ENCODE results near the gene NDNF. TPM values are rescaled to one million over a fixed set of nuclear protein-coding genes. Genes with fewer than 3 reads are reported as not detected.

The NDNF gene
- total RNA-seq, 1 experiment from 2014 or later: 2.4 TPM

DNA sequence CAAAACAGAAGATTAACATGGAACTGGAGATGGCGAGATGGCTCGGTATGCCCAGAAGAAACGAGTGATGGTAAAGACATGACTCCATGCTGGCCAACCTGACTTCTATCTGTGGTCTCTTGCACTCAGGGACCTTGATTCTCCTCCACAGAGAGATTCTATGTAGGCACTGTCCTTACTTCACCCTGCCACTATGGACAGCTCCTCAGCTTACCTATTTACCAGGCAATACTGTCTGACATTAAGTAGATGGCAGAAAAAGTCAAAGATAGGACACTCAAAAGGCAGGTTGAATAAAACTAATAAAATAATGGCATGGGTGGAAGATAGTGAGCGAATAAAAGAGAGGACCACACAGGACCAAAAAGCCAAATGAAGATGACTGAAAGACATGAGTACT, 35.2 kb upstream of the NDNF start:
- Mint-ChIP-seq H3K36me3 (no peaks in the 10 kb centered on the region), H3K27ac (no peak overlapping the region), H3K27me3 (ENCODE audit: low read depth) (no peaks in the 10 kb centered on the region), H3K4me3 (no peak overlapping the region), H3K9me3 (no peaks in the 10 kb centered on the region), H3K4me1 (peaks cover 4% of the 10 kb centered on the region; the same call in 1 of the 2 replicates)
- CTCF ChIA-PET: no interaction called here
- TF ChIP-seq, protein P1, sequence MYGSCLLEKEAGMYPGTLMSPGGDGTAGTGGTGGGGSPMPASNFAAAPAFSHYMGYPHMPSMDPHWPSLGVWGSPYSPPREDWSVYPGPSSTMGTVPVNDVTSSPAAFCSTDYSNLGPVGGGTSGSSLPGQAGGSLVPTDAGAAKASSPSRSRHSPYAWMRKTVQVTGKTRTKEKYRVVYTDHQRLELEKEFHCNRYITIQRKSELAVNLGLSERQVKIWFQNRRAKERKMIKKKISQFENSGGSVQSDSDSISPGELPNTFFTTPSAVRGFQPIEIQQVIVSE (CRISPR knock-in tag; IDR thresholded peaks at IDR 0.05; ENCODE audit: borderline replicate concordance): no peak
- TF ChIP-seq, protein P2, sequence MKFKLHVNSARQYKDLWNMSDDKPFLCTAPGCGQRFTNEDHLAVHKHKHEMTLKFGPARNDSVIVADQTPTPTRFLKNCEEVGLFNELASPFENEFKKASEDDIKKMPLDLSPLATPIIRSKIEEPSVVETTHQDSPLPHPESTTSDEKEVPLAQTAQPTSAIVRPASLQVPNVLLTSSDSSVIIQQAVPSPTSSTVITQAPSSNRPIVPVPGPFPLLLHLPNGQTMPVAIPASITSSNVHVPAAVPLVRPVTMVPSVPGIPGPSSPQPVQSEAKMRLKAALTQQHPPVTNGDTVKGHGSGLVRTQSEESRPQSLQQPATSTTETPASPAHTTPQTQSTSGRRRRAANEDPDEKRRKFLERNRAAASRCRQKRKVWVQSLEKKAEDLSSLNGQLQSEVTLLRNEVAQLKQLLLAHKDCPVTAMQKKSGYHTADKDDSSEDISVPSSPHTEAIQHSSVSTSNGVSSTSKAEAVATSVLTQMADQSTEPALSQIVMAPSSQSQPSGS (CRISPR knock-in tag; IDR thresholded peaks at IDR 0.05; ENCODE audit: borderline replicate concordance, low read depth): no peak
- TF ChIP-seq ZNF219 (CRISPR knock-in tag; IDR thresholded peaks at IDR 0.05; ENCODE audit: borderline replicate concordance): no peak
- no peak for TF ChIP-seq NFYB (CRISPR knock-in tag; conservative IDR thresholded peaks at IDR 0.05; ENCODE audit: low read depth)
- TF ChIP-seq, protein P3, sequence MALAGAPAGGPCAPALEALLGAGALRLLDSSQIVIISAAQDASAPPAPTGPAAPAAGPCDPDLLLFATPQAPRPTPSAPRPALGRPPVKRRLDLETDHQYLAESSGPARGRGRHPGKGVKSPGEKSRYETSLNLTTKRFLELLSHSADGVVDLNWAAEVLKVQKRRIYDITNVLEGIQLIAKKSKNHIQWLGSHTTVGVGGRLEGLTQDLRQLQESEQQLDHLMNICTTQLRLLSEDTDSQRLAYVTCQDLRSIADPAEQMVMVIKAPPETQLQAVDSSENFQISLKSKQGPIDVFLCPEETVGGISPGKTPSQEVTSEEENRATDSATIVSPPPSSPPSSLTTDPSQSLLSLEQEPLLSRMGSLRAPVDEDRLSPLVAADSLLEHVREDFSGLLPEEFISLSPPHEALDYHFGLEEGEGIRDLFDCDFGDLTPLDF (CRISPR knock-in tag; IDR thresholded peaks at IDR 0.05): no peak
- no peak for TF ChIP-seq TEAD4 (CRISPR knock-in tag; IDR thresholded peaks at IDR 0.05)
- no peak for TF ChIP-seq NR1H2 (CRISPR knock-in tag; IDR thresholded peaks at IDR 0.05)
- no peak for TF ChIP-seq ESRRA (CRISPR knock-in tag; IDR thresholded peaks at IDR 0.05; ENCODE audit: borderline replicate concordance)
- TF ChIP-seq, protein P4, sequence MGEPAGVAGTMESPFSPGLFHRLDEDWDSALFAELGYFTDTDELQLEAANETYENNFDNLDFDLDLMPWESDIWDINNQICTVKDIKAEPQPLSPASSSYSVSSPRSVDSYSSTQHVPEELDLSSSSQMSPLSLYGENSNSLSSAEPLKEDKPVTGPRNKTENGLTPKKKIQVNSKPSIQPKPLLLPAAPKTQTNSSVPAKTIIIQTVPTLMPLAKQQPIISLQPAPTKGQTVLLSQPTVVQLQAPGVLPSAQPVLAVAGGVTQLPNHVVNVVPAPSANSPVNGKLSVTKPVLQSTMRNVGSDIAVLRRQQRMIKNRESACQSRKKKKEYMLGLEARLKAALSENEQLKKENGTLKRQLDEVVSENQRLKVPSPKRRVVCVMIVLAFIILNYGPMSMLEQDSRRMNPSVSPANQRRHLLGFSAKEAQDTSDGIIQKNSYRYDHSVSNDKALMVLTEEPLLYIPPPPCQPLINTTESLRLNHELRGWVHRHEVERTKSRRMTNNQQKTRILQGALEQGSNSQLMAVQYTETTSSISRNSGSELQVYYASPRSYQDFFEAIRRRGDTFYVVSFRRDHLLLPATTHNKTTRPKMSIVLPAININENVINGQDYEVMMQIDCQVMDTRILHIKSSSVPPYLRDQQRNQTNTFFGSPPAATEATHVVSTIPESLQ (CRISPR knock-in tag; IDR thresholded peaks at IDR 0.05): no peak
- TF ChIP-seq, protein P5, sequence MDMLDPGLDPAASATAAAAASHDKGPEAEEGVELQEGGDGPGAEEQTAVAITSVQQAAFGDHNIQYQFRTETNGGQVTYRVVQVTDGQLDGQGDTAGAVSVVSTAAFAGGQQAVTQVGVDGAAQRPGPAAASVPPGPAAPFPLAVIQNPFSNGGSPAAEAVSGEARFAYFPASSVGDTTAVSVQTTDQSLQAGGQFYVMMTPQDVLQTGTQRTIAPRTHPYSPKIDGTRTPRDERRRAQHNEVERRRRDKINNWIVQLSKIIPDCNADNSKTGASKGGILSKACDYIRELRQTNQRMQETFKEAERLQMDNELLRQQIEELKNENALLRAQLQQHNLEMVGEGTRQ (CRISPR knock-in tag; IDR thresholded peaks at IDR 0.05): no peak
- TF ChIP-seq JUN (CRISPR knock-in tag; IDR thresholded peaks at IDR 0.05): no peak
- DNase-seq (ENCODE audit: low spot score) (no peak), ATAC-seq (no peak)
- POLR2A ChIA-PET: no interaction called here

DNA sequence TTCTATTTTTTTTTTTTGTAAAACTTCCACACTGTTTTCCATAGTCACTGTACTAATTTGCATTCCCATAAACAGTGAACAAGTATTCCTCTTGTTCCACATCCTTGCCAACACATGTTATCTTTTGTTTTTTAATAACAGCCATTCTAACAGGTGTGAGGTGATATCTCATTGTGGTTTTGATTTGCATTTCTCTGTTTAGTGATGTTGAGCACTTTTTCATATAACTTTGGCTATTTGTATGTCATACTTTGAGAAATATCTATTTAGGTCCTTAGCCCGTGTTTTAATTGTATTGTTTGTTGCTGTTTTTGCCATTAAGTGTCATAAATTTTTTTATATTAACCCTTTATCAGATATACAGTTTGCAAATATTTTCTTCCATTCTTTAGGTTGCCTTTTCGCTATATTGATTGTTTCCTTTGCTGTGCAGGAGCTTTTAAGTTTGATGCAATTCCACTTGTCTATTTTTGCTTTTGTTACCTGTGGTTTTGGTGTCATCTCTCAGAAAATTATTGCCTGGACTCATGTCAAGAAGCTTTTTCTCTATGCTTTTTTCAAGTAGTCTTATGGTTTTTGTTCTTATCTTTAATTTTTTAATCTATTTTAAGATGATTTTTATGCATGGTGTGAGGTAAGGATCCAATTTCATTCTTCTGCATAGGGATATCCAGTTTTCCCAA, 27.9 kb upstream of the NDNF start:
- Mint-ChIP-seq H3K4me1 (no peaks in the 10 kb centered on the region), H3K9me3 (no peaks in the 10 kb centered on the region), H3K27ac (no peak overlapping the region), H3K36me3 (no peaks in the 10 kb centered on the region), H3K4me3 (no peak overlapping the region), H3K27me3 (ENCODE audit: low read depth) (no peaks in the 10 kb centered on the region)
- ATAC-seq (no peak), DNase-seq (ENCODE audit: low spot score) (no peak)
- POLR2A ChIA-PET: no interaction called here
- CTCF ChIA-PET: no interaction called here
- TF ChIP-seq, protein P6, sequence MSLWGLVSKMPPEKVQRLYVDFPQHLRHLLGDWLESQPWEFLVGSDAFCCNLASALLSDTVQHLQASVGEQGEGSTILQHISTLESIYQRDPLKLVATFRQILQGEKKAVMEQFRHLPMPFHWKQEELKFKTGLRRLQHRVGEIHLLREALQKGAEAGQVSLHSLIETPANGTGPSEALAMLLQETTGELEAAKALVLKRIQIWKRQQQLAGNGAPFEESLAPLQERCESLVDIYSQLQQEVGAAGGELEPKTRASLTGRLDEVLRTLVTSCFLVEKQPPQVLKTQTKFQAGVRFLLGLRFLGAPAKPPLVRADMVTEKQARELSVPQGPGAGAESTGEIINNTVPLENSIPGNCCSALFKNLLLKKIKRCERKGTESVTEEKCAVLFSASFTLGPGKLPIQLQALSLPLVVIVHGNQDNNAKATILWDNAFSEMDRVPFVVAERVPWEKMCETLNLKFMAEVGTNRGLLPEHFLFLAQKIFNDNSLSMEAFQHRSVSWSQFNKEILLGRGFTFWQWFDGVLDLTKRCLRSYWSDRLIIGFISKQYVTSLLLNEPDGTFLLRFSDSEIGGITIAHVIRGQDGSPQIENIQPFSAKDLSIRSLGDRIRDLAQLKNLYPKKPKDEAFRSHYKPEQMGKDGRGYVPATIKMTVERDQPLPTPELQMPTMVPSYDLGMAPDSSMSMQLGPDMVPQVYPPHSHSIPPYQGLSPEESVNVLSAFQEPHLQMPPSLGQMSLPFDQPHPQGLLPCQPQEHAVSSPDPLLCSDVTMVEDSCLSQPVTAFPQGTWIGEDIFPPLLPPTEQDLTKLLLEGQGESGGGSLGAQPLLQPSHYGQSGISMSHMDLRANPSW (CRISPR knock-in tag; conservative IDR thresholded peaks at IDR 0.05; ENCODE audit: low read depth): no peak
- TF ChIP-seq PRRX2 (CRISPR knock-in tag; IDR thresholded peaks at IDR 0.05) (no peak), GTF2I (CRISPR knock-in tag; conservative IDR thresholded peaks at IDR 0.05) (no peak), IRF2 (CRISPR knock-in tag; IDR thresholded peaks at IDR 0.05; ENCODE audit: borderline replicate concordance, low read depth) (no peak), GRHL2 (CRISPR knock-in tag; IDR thresholded peaks at IDR 0.05; ENCODE audit: insufficient replicate concordance, severe bottlenecking) (no peak), NFATC4 (CRISPR knock-in tag; IDR thresholded peaks at IDR 0.05) (no peak), ZNF263 (CRISPR knock-in tag; IDR thresholded peaks at IDR 0.05; ENCODE audit: low read depth) (no peak), FOXK1 (CRISPR knock-in tag; IDR thresholded peaks at IDR 0.05) (no peak), NR3C1 (CRISPR knock-in tag; conservative IDR thresholded peaks at IDR 0.05; ENCODE audit: low read depth) (no peak), CREM (CRISPR knock-in tag; IDR thresholded peaks at IDR 0.05) (no peak), TEAD4 (CRISPR knock-in tag; IDR thresholded peaks at IDR 0.05) (no peak)
- TF ChIP-seq, protein P2 (CRISPR knock-in tag; IDR thresholded peaks at IDR 0.05; ENCODE audit: borderline replicate concordance, low read depth): no peak
- TF ChIP-seq, protein P7, sequence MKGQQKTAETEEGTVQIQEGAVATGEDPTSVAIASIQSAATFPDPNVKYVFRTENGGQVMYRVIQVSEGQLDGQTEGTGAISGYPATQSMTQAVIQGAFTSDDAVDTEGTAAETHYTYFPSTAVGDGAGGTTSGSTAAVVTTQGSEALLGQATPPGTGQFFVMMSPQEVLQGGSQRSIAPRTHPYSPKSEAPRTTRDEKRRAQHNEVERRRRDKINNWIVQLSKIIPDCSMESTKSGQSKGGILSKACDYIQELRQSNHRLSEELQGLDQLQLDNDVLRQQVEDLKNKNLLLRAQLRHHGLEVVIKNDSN (CRISPR knock-in tag; IDR thresholded peaks at IDR 0.05): no peak
- TF ChIP-seq, protein P8, sequence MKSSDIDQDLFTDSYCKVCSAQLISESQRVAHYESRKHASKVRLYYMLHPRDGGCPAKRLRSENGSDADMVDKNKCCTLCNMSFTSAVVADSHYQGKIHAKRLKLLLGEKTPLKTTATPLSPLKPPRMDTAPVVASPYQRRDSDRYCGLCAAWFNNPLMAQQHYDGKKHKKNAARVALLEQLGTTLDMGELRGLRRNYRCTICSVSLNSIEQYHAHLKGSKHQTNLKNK (CRISPR knock-in tag; IDR thresholded peaks at IDR 0.05): no peak

All from WTC11 (cell line).